ENCODE data around the gene MRPL53. TPM values are rescaled to one million over a fixed set of nuclear protein-coding genes. Genes with fewer than 3 reads are reported as not detected.
A peak's percentile ranks its signal among the peaks of the same experiment; 100 is the strongest.

MRPL53 gene
- total RNA-seq, 4 donors from 2014 or later: 15.0 to 49.4 (median 40.9) TPM

DNA sequence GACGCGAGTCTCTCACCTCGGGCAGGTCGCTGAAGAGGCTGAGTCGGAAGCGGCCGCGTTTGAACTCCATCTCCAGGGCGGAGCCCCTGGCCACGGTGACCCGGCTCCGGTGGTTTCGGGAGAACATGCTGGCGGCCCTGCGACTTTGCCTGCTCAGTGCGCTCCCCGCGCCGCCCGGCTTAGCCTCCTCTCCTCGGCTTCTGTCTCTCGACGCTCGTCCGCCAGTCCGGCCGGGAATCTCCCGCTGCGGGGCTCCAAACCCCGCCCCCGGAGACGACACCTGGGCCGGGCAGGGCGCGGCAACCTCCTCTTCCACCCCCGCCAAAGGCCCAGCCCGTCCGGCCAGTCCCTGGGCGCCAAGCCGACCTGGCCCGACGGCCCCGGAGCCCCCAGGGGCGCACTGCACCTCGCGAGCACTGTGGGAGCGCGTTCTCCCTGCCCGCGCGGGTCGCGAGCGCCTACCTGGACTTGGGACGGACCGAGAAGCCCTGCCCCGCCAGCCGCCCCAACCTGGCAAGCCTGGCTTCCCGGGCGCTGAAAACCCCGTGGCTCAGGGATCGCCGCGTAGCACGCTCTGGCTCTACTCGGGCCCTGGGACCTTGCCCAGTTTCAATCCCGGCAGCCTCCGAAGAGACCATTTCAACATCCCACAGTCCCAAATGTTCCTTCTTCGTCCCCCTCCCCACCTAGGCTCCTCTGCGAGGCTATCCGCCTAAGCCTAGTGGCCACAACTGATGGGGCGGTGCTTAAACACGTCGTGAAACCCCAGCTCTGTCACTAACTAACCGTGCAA, 30.6 kb downstream of the MRPL53 start, which contains the start of gene RTKN:
Gene RTKN, minus strand, starts transcription at position 248 of the 793 bp plus-strand sequence. Its CDS starts 121 bp downstream, at position 127.
- TF ChIP-seq, protein P1, sequence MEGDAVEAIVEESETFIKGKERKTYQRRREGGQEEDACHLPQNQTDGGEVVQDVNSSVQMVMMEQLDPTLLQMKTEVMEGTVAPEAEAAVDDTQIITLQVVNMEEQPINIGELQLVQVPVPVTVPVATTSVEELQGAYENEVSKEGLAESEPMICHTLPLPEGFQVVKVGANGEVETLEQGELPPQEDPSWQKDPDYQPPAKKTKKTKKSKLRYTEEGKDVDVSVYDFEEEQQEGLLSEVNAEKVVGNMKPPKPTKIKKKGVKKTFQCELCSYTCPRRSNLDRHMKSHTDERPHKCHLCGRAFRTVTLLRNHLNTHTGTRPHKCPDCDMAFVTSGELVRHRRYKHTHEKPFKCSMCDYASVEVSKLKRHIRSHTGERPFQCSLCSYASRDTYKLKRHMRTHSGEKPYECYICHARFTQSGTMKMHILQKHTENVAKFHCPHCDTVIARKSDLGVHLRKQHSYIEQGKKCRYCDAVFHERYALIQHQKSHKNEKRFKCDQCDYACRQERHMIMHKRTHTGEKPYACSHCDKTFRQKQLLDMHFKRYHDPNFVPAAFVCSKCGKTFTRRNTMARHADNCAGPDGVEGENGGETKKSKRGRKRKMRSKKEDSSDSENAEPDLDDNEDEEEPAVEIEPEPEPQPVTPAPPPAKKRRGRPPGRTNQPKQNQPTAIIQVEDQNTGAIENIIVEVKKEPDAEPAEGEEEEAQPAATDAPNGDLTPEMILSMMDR (IDR thresholded peaks at IDR 0.05): no peak
- TF ChIP-seq POLR2A (IDR thresholded peaks at IDR 0.05): peak; percentile 4 to 75
- Histone ChIP-seq H3K9me3 (no peaks in the 10 kb centered on the region), H3K4me3 (replicated peaks in 1 of 3) (peak within 1 kb of the TSS; percentile 33 to 51 (median 51)), H3K27me3 (no peaks in the 10 kb centered on the region), H3K4me1 (peaks cover 10 to 18% of the 10 kb centered on the region in 2 donors), H3K36me3 (no peaks in the 10 kb centered on the region), H3K27ac (peak within 1 kb of the TSS; percentile 42 to 84 (median 76))
- peak; percentile 82 for DNase-seq
- intact Hi-C loops (cut with DNase I): no loop called here
- 9 to 23% methylated on average over 10 to 50 of the region's 75 CpGs for WGBS, 2 donors

DNA sequence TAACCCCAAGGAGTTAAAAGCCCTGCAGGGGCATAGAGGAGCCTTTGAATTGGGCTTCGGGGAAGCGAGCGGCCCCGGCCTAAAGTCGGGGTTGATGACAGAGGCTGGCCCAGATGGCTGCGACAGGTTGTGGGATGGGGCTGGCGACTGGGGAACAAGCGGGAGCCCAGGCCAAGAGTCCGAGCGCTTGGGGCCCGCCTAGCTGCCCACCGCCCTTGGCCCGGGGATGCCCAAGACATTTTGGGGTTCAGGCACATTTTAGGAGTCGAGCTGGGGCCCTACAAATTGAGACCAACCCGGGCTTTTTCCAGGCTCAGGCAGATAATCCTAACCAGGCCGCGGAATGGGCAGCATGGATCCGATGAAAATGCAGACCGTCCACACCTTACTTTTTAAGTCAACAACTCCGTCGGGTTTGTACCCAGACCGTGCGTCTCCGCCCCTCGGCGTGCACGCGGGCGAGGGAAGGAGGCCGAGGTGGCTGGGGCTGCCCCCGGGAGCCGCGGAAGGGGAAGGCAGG, 31.2 kb downstream of the MRPL53 start:
- peak overlapping the region; percentile 42 to 84 (median 76) for H3K27ac ChIP-seq
- intact Hi-C loops (cut with DNase I): no loop called here
- H3K27me3 ChIP-seq: no peaks in the 10 kb centered on the region
- H3K4me1 ChIP-seq: peaks cover 10 to 18% of the 10 kb centered on the region in 2 donors
- H3K36me3 ChIP-seq: no peaks in the 10 kb centered on the region
- DNase-seq: no peak
- 19 to 24% methylated on average over 11 to 19 of the region's 33 CpGs for WGBS, 2 donors
- peak overlapping the region; percentile 33 to 51 (median 51) for H3K4me3 ChIP-seq (replicated peaks in 1 of 3)
- TF ChIP-seq, protein P1 (IDR thresholded peaks at IDR 0.05): no peak
- TF ChIP-seq POLR2A (IDR thresholded peaks at IDR 0.05): no peak
- no peaks in the 10 kb centered on the region for H3K9me3 ChIP-seq

DNA sequence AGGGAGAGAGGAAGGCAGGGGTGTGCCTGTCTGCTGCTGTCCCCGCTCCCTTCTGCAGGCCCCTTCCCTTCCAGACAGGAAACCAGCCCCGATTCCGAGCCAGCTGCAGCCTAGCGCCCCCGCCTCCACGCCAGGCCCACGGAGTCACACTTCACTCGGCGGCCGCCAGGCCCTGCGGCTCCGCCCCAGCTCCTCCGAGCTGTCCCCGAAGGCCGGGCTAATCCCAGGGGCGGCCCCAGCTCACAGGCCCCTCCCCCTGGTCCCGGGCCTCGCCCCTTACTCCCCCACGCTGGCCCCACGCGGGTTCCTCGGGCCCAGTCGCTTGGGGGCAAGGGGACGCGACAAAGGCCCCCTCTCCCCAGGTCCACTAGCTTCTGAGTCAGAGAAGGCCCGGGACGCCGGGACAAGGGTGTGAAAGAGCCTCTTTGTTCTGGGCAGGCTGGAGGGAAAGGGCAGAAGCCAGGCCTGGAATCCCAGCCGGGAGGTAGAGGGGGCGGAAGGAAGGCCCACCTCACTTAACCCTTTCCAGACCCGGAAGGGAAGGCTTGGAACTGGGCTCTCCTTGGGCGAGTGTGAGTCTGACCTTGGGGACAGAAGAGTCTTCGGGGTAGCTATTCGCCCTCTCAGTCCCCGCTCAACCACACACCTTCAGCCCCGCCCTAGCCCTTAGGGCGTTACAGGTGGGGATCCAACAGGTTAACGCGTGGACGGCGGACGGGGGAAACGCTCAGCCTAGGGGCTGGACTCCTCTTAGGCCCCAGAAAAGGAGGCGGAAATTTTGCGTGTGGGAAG, 31.9 kb downstream of the MRPL53 start:
- H3K9me3 ChIP-seq: no peaks in the 10 kb centered on the region
- H3K27me3 ChIP-seq: no peaks in the 10 kb centered on the region
- H3K36me3 ChIP-seq: no peaks in the 10 kb centered on the region
- 8 to 28% methylated on average over 5 to 12 of the region's 45 CpGs for WGBS, 2 donors
- intact Hi-C loops (cut with DNase I): no loop called here
- H3K4me1 ChIP-seq: peaks cover 10 to 18% of the 10 kb centered on the region in 2 donors
- H3K4me3 ChIP-seq (replicated peaks in 1 of 3): peak overlapping the region; percentile 33 to 51 (median 51)
- DNase-seq: peak; percentile 92 to 93
- TF ChIP-seq POLR2A (IDR thresholded peaks at IDR 0.05): peak; percentile 46 to 78
- TF ChIP-seq, protein P1 (IDR thresholded peaks at IDR 0.05): peak in 4 of 6 experiments; percentile 34 to 62 (median 38)
- peak overlapping the region; percentile 42 to 84 (median 76) for H3K27ac ChIP-seq

DNA sequence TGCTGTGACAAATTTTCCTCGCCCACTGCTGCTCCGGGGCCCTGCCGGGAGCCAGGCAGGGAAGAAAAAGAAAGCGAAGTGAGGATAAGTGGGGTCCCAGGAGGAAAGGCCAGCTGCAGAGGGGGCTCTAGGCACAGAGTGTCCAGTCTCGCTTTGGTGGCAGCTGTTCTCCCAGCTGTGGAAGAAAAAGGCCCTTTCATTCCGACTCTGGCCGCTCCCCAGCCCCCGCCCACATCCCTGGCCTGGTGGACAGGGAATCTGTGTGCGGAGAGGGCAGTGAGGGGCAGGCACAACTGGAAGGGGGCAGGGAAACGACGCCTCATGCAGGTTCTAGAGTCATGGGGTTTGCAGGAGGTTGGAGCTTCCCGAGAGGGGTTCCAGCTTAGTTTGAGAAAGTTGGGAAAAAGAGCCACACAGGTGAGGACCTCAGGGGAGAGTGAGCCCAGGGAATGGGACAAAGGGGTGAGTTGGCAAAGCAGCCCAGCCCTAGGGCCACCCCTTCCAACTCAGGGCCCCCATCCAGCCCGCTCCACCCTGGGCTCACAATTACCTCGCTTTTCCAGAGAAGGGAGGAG, 32.6 kb downstream of the MRPL53 start:
- Histone ChIP-seq H3K4me1 (peaks cover 10 to 18% of the 10 kb centered on the region in 2 donors), H3K27ac (peak overlapping the region; percentile 42 to 84 (median 76)), H3K4me3 (replicated peaks in 1 of 3) (peak overlapping the region in 2 of 3 donors; percentile 21 to 51), H3K9me3 (no peaks in the 10 kb centered on the region), H3K36me3 (no peaks in the 10 kb centered on the region), H3K27me3 (no peaks in the 10 kb centered on the region)
- peak; percentile 66 to 67 for DNase-seq
- TF ChIP-seq, protein P1 (IDR thresholded peaks at IDR 0.05): no peak
- no peak for TF ChIP-seq POLR2A (IDR thresholded peaks at IDR 0.05)
- intact Hi-C loops (cut with DNase I): no loop called here
- 10 to 11% methylated on average over 13 to 14 of the region's 14 CpGs for WGBS, 2 donors
